NT2/D1 (cell line): ENCODE results near the gene CST3.

Experiments used
- DNase-seq: peaks from one replicate; pipeline ENCODE4 v3.0.0-alpha.2; 2011; ENCODE audit warnings: low read depth, low spot score
- H3K27me3 ChIP-seq: 2 replicates; pipeline ENCODE4 v1.6.0; 2011; ENCODE audit warnings: mild to moderate bottlenecking; ENCODE audit not compliant: insufficient read length, insufficient read depth
- H3K36me3 ChIP-seq: 2 replicates; pipeline ENCODE4 v1.6.1; 2011; ENCODE audit warnings: mild to moderate bottlenecking, low read length, mixed read lengths; ENCODE audit not compliant: insufficient read depth, insufficient read length
- H3K4me1 ChIP-seq: 2 replicates; pipeline ENCODE4 v1.5.1; 2011; ENCODE audit not compliant: insufficient read depth, insufficient read length
- H3K4me3 ChIP-seq: 2 replicates; pipeline ENCODE4 v1.5.1; 2011; ENCODE audit warnings: low read depth; ENCODE audit not compliant: insufficient read length
- H3K9ac ChIP-seq: 2 replicates; pipeline ENCODE4 v1.6.0; 2011; ENCODE audit warnings: low read depth; ENCODE audit not compliant: insufficient read length
- H3K9me3 ChIP-seq: 2 replicates; pipeline ENCODE4 v1.5.1; 2011; ENCODE audit warnings: mild to moderate bottlenecking, low read length; ENCODE audit not compliant: insufficient read depth
- SUZ12 ChIP-seq: IDR thresholded peaks from 2 replicates; pipeline ENCODE4 v1.6.1; 2011; ENCODE audit not compliant: insufficient read length, insufficient read depth; ENCODE audit errors: extremely low read depth
- YY1 ChIP-seq: IDR thresholded peaks from 2 replicates; pipeline ENCODE4 v1.6.1; 2011; ENCODE audit not compliant: insufficient read length, insufficient read depth
- ZNF274 ChIP-seq: IDR thresholded peaks from 2 replicates; pipeline ENCODE4 v1.6.1; 2011; ENCODE audit warnings: mild to moderate bottlenecking, low read depth, low read length

CST3 gene

DNA sequence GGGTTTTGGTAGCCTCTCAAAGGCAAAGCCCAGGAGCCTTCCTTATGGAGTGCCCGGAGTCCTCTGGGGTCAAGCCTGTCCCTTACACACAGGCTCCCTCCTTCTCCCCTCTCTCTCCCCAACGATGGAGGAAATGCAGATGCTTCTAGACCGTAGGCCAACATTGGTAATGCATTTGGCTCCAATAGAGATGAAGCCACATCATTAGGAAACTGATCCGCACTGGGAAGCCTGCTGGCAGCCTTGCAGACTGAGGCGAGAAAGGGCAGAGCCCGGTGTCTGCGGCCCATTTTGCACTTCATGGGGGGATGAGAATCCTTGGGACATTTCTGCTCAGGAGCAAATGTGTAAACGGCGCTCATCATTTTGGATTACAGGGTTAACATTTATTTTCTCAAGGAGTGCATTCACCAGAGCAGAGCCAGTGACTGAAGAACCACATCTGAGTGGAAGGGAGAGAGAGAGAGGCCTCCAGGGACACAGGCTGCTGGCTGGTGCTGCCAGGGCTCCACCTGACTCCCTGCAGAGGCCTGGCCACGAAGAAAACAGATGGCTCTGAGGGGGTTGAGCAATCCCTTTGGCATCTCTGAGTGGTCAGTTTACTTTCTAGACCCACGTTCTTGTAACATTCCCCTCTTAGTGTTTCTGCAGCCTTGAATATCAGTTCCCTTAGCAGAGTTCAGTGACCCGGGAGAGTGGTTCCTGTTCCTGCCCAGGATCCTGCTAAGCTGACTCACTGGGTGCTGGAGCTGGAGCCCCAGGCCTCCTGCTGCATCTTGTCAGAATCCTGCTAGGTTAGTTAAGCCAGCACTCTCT, 4.4 kb upstream of the CST3 start:
- no peak overlapping the region for H3K4me3 ChIP-seq
- no peaks in the 10 kb centered on the region for H3K36me3 ChIP-seq
- peaks cover 6% of the 10 kb centered on the region for H3K4me1 ChIP-seq
- H3K27me3 ChIP-seq, result no peaks in the 10 kb centered on the region
- no peak overlapping the region for H3K9ac ChIP-seq
- H3K9me3 ChIP-seq, result no peaks in the 10 kb centered on the region
- no peak for TF ChIP-seq YY1
- TF ChIP-seq ZNF274, result no peak
- no peak for TF ChIP-seq SUZ12
- DNase-seq, result no peak

- H3K9me3 ChIP-seq, result no peaks in the 10 kb centered on the region
- TF ChIP-seq YY1, result no peak
- TF ChIP-seq SUZ12, result no peak
- TF ChIP-seq ZNF274, result no peak
- H3K27me3 ChIP-seq, result peaks cover 3% of the 10 kb centered on the region
- no peak for DNase-seq
- H3K36me3 ChIP-seq, result peaks cover 3% of the 10 kb centered on the region
- no peak overlapping the region for H3K4me3 ChIP-seq
- H3K9ac ChIP-seq, result no peak overlapping the region
- H3K4me1 ChIP-seq, result peaks cover 11% of the 10 kb centered on the region
Measured at GRCh38 chr20:23640671-23641667, 3.2 kb upstream of the CST3 start.

DNA sequence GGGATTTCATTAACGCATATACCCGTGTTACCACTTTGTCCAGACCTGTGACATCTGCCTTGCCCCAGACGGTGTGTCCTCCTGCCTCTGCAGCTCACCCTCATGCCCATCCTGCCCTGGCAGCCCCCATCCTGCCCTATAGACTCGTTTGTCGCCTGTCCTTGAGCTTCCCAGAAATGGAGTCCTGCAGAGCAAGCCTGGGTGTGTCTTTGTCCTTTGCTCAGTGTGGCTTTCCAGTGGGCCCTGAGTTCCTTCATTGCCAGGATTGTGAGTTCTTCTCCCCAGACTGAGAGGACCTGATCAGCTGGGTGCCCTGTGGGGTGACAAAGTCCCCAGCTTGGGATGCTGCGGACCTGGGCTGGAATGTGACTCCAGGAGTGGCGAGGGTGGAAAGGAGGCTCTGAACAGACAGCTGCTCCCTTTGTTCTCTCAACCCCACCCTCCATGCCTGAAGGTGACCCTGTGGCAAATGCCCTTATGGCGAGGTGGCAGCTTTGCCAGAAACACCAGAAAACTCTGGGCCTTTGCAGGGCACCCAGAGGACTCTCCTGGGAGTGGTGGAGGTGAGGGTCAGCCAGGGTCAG, 2.4 kb upstream of the CST3 start:
- H3K9me3 ChIP-seq, result no peaks in the 10 kb centered on the region
- no peak for TF ChIP-seq SUZ12
- no peak for TF ChIP-seq YY1
- no peak for TF ChIP-seq ZNF274
- peaks cover 11% of the 10 kb centered on the region for H3K4me1 ChIP-seq
- H3K4me3 ChIP-seq, result no peak overlapping the region
- H3K36me3 ChIP-seq, result peaks cover 8% of the 10 kb centered on the region
- peaks cover 3% of the 10 kb centered on the region for H3K27me3 ChIP-seq
- no peak overlapping the region for H3K9ac ChIP-seq
- DNase-seq, result no peak

DNA sequence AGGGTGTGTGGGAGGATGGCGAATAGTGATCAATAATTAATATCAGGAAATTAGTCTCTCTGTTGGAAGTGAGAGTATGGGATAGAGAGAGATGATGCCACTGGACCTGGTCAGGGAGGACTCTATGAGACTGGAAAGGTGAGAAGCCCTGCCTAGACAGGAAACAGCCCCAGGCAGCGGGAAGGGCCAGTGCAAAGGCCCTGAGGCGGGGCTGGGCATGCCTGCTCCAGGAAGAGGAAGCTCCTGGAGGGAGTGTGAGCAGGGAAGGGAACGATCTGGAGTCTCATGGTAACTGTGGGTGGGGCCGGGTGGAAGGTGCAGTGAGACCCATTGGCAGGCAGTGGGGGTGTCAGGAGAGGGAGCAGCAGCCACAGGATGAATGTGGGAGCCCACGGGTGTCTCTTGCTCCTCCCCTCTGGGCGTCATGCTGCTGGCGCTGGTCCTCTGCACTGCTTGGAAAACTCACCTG, 1.8 kb upstream of the CST3 start:
- Histone ChIP-seq H3K9ac (no peak overlapping the region), H3K27me3 (peaks cover 3% of the 10 kb centered on the region), H3K4me1 (peaks cover 11% of the 10 kb centered on the region), H3K36me3 (peaks cover 14% of the 10 kb centered on the region), H3K9me3 (no peaks in the 10 kb centered on the region), H3K4me3 (no peak overlapping the region)
- TF ChIP-seq YY1 (no peak), ZNF274 (no peak), SUZ12 (no peak)
- DNase-seq, result no peak

DNA sequence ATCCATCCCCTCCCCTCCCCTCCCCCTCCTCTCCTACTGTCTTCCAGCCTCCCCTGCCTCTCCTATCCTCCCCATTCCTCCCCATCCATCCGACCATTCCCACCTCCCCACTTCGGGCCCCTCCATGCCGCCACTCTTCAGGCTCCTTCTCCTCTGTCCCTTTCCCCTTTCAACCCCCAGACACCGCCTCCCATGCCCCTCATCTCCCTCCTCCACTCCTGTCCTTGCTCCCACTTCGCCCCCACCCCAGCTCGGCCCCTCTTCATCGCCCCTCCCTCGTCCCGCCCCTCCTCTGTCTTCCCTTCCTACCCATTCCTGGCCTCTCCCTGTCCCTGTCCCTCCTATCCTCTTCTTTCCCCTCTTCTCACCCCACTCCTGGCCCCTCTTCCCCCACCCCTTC, 554 bp upstream of the CST3 start:
- Histone ChIP-seq H3K4me1 (peaks cover 11% of the 10 kb centered on the region), H3K9ac (no peak overlapping the region), H3K4me3 (no peak overlapping the region), H3K27me3 (peaks cover 3% of the 10 kb centered on the region), H3K36me3 (peaks cover 22% of the 10 kb centered on the region), H3K9me3 (no peaks in the 10 kb centered on the region)
- TF ChIP-seq SUZ12, result no peak
- TF ChIP-seq ZNF274, result no peak
- TF ChIP-seq YY1, result no peak
- no peak for DNase-seq

DNA sequence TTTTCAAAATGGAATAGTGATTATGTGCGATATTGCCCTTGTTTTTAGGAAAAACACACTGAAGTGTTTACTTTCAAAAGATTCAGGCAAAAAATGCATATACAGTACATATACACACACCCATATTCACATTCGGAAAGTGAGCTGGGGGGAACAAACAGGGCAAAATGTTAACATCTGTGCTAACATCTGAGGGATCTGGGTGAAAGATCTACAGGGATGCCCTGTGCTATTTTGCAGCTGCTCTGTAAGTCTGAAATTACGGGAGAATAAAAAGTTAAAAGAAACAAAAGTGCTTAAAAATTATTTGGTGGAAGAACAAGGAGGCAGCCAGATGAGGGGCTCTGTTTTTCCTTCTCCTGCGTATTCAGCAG, 860 bp downstream of the CST3 start:
- Histone ChIP-seq H3K4me3 (peak overlapping the region; percentile 68), H3K4me1 (peaks cover 9% of the 10 kb centered on the region), H3K27me3 (peaks cover 3% of the 10 kb centered on the region), H3K9me3 (no peaks in the 10 kb centered on the region), H3K36me3 (peaks cover 33% of the 10 kb centered on the region), H3K9ac (peak overlapping the region; percentile 76)
- no peak for DNase-seq
- TF ChIP-seq SUZ12 (no peak), YY1 (no peak), ZNF274 (no peak)
